ENCODE results near the gene FREY1.

- TF ChIP-seq CTCF (IDR thresholded peaks at IDR 0.05; ENCODE audit: low read depth, low read length, poor library complexity, severe bottlenecking) (no peak), EZH2phosphoT487 (IDR thresholded peaks at IDR 0.05; ENCODE audit: borderline replicate concordance, low read length) (no peak)
Observed at GRCh38 chr11:45926536-45927331, 19.7 kb upstream of the FREY1 start.

All from DOHH2 (cell line).